Pulmonary artery endothelial cell (primary cell): ENCODE results near the gene TAF9B. TPM values are rescaled to one million over a fixed set of nuclear protein-coding genes. Genes with fewer than 3 reads are reported as not detected.
"Not testable (repeated sequence)": the region's sequence is repeated elsewhere in the genome, so short reads cannot be mapped to it uniquely, and the experiment has no call there.

ENCODE experiments used
- DNase-seq: peaks from one replicate; pipeline ENCODE4 v3.0.0-alpha.2; 2011; ENCODE audit warnings: low read depth, low spot score
- total RNA-seq: library from RNA; depleted of rRNA; stranded (reverse); fragments of >200 nt; gene quantifications from 2 replicates; pipeline ENCODE4 v1.2.3, GENCODE V29; 2014

TAF9B gene
- 20.2 and 25.9 TPM in 2 replicates for total RNA-seq

- peak; percentile 26 for DNase-seq
Observed at GRCh38 chrX:78139160-78140123, at the start of gene TAF9B. TAF9B (minus strand) TSS chrX:78139650; CDS start chrX:78139611, 39 bp downstream.

GRCh38 chrX:78182881-78183280, 43.4 kb upstream of the TAF9B start:
- DNase-seq, result no peak

GRCh38 chrX:78181307-78181706, 41.9 kb upstream of the TAF9B start:
- no peak for DNase-seq

DNA sequence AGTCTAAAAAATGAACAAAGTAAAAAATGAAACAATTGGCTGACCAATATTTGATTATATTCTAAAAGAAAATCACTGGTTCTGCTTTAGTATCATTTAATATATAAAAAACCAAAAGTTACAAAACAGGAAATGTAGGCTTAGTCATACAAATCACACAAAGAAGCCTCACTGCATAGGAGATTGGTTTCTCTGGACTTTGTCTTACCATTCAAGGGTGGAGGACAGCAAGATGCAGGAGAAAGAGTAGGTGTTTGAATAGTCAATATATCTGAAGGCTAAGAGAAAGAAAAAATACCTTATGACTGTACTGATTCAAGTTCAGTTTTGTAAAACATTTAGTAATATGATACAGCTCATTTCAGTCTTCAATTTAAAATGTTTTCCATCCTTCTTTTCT, 28.6 kb upstream of the TAF9B start:
- no peak for DNase-seq

DNA sequence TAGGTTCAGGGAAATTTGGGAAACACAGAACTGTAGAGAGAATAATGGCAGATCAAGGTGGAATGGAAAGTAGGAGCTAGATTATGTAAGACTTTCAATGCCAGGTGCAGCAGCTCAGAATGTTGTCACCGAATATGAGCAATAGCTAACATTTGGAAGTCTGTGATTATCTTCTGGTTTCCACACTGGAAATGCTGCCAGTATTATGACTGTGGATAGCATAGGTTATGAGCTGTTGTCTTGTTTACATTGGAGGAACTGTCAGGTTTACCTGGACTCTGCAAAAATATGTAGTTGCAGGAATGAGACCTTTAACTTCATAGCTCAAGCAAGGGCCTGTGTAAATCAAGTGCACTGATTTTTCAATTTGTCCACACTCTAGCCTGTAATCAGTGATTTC, 26.0 kb upstream of the TAF9B start:
- DNase-seq, result no peak

GRCh38 chrX:78163175-78163574, 23.7 kb upstream of the TAF9B start:
- not testable (repeated sequence) for DNase-seq

DNA sequence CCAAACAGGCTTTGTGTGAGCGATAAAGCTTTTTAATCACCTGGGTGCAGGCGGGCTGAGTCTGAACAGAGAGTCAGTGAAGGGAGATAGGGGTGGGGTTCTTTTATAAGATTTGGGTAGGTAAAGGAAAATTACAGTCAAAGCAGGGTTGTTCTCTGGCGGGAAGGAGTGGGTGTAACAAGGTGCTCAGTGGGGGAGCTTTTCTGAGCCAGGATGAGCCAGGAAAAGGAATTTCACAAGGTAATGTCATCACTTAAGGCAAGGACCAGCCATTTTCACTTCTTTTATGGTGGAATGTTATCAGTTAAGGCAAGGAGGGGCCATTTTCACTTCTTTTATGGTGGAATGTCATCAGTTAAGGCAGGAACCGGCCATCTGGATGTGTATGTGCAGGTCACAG, 21.3 kb upstream of the TAF9B start:
- DNase-seq, result not testable (repeated sequence)

DNA sequence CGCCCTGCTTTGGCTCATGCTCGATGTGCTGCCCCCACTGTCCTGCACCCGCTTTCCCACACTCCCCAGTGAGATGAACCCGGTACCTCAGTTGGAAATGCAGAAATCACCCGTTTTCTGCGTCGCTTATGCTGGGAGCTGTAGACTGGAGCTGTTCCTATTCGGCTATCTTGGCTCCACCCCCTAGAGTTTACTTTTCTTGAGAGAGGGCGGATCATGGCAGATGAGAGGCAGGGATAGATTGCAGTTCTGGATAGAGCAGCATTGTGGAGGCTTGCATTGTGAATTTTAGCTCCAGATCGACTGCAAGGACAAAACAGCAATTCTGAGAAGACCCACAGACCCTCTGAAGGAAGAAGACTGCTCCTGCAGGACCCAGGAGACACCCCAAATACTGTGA, 18.4 kb upstream of the TAF9B start:
- not testable (repeated sequence) for DNase-seq

- DNase-seq, result not testable (repeated sequence)
Observed at GRCh38 chrX:78157373-78157772, 17.9 kb upstream of the TAF9B start.

GRCh38 chrX:78147002-78147540, 7.6 kb upstream of the TAF9B start:
- DNase-seq, result not testable (repeated sequence)

DNA sequence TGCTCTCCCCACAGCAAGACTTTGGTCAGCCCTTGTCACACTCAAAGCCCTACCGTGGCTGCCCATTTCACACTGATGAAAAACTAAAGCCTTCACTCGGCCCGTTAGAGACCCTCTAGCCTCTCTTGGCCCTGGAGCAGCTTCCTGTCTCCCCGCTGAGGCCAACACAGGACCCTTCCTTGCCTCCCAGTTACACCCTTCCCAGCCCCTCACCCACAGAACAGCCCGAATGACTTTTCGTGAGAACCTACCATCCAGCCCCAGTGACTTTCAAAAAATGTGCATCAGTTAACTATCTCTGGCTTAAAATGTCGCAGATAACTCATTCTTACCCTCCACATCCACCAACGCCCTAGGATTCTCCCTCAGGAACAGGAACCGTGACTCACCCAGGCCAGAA, 756 bp upstream of the TAF9B start:
- DNase-seq, result no peak

- DNase-seq, result no peak
Observed at GRCh38 chrX:78133238-78133960, 6.1 kb downstream of the TAF9B start.

DNA sequence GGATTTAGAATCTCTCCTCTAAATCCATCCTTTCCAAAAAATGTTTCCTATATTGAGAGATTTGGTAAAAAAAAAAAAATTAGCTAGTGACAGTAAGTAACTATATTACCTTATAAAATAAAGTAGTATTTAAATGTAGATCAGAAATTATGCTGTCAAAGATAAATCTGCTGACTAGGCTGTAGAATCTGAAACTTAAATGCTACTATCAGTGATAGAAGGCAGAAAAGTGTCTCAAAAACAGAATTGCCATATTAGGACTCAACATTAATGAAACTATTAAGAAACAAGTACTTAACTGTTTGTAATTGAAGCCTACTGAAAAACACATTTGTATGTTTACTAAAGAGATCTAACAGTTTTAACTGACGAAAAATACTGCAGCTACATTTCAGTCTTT, 8.3 kb downstream of the TAF9B start:
- no peak for DNase-seq

GRCh38 chrX:78130396-78130795, 9.1 kb downstream of the TAF9B start:
- no peak for DNase-seq

DNA sequence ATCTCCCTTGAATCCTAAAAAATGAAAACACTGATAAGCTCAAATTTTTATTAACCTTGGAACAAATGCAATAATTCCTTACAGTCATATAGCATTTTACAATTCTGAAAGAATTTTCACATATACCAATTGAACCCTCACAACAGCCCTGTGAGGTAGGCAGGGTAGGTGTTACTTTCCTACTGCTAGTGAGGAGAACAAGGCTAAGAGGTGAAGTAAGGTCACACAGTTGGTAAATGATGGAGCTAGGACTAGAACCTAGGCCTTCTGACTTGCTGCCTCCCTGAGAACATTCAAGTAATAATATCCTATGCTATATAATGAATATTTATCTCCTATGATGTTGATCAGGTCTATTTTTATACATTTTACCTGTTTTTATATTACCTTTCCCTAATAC, 9.7 kb downstream of the TAF9B start:
- DNase-seq, result no peak

GRCh38 chrX:78125781-78126180, 13.7 kb downstream of the TAF9B start:
- DNase-seq, result not testable (repeated sequence)

GRCh38 chrX:78125148-78125547, 14.3 kb downstream of the TAF9B start:
- DNase-seq, result no peak

DNA sequence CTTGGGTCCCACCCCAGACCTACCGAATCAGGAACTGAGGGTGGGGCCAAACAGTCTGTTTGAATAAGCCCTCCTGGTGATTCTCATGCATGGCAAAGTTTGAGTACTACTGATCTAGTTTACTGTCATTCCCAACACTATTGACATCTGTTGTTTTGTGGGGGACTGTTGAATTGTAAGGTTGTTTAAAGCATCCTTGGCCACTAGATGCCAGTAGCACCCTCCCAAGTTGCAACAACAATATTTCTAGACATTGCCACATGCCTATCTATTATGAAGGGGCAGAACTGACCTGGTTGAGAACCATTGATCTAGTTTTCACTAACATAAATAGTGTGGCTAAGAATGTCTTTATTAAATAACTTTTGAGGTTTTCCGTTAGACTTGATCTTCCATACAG, 15.1 kb downstream of the TAF9B start:
- no peak for DNase-seq

GRCh38 chrX:78123190-78123589, 16.3 kb downstream of the TAF9B start:
- DNase-seq, result no peak

DNA sequence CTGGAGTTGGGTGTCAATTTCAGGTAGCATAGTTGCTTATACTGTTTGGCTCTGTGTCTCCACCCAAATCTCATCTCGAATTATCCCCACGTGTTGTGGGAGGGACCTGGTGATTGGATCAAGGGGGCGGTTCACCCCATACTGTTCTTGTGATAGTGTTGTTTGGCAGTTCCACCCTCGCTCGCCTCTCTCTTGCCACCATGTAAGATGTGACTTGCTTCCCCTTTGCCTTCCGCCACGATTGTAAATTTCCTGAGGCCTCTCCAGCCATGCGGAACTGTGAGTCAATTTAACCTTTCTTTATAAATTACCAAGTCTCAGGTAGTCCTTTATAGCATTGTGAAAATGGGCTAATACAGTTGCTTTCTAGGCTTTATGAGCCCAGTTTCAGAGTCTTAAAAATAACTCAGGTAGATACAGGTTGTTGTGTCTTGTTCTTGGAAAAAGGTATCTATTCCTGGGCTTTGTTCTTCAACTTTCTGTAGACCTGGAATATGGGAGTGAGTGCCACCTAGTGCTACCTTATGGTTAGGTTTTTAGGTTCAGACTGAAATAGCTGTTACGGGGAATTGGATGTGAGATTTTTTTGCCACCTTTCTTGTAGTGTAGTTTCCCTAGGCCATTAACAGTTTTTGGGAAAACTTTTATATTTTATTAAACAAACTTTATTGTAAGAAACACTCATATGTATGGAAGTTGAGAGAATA, 19.8 kb downstream of the TAF9B start:
- DNase-seq, result no peak

GRCh38 chrX:78118628-78119027, 20.8 kb downstream of the TAF9B start:
- DNase-seq, result no peak

DNA sequence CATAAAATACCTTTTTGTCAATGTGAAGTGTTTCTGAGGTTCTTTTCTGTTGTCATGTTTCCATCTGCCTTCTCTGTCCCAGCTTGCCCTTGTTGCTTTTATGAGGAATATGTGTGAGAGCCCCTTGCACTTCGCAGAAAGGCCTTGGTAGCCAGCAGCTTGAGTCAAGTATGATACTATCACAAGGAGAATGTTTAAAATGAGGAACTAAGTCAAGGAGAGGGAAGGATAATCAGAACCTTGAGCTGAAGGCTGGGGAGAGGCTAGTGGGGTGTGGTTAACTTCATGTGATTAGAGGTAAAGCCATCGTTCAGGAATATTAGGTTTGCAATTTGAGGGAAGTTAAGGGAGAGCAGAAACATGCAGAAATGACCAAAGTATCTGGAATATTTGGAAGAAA, 22.7 kb downstream of the TAF9B start:
- no peak for DNase-seq
